ENCODE measurements around the gene FIG4. TPM values are rescaled to one million over a fixed set of nuclear protein-coding genes. Genes with fewer than 3 reads are reported as not detected.

The FIG4 gene
- total and polyA plus RNA-seq, 2 of the 13 experiments (the other 11 are each of a cell fraction or from before 2014, with no cell fraction given), result 5.5 to 7.9 TPM

GRCh38 chr6:109690737-109691621 lies at the start of gene FIG4, which contains the start of gene AK9 (continued):
- TF ChIP-seq, protein P1, sequence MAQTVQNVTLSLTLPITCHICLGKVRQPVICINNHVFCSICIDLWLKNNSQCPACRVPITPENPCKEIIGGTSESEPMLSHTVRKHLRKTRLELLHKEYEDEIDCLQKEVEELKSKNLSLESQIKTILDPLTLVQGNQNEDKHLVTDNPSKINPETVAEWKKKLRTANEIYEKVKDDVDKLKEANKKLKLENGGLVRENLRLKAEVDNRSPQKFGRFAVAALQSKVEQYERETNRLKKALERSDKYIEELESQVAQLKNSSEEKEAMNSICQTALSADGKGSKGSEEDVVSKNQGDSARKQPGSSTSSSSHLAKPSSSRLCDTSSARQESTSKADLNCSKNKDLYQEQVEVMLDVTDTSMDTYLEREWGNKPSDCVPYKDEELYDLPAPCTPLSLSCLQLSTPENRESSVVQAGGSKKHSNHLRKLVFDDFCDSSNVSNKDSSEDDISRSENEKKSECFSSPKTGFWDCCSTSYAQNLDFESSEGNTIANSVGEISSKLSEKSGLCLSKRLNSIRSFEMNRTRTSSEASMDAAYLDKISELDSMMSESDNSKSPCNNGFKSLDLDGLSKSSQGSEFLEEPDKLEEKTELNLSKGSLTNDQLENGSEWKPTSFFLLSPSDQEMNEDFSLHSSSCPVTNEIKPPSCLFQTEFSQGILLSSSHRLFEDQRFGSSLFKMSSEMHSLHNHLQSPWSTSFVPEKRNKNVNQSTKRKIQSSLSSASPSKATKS (CRISPR knock-in tag; IDR thresholded peaks at IDR 0.05), result no peak
- TF ChIP-seq BRCA1 (CRISPR knock-in tag; IDR thresholded peaks at IDR 0.05) (no peak), HNRNPK (IDR thresholded peaks at IDR 0.05; ENCODE audit: low read depth, low read length, poor library complexity, severe bottlenecking) (no peak), JUNB (CRISPR knock-in tag; IDR thresholded peaks at IDR 0.05; ENCODE audit: borderline replicate concordance) (no peak), ZXDC (CRISPR knock-in tag; IDR thresholded peaks at IDR 0.05) (no peak), THAP9 (CRISPR knock-in tag; IDR thresholded peaks at IDR 0.05; ENCODE audit: borderline replicate concordance) (peak; percentile 54; the same call in 1 of the 2 replicates), ZNF274 (CRISPR knock-in tag; IDR thresholded peaks at IDR 0.05) (peak; percentile 65), CEBPZ (IDR thresholded peaks at IDR 0.05; ENCODE audit: low read length) (no peak), POGZ (CRISPR knock-in tag; IDR thresholded peaks at IDR 0.05) (peak; percentile 66; the same call in 1 of the 2 replicates), ZNF83 (CRISPR knock-in tag; IDR thresholded peaks at IDR 0.05; ENCODE audit: borderline replicate concordance) (no peak), SIN3B (IDR thresholded peaks at IDR 0.05; ENCODE audit: low read length) (no peak), KLF11 (CRISPR knock-in tag; IDR thresholded peaks at IDR 0.05) (no peak), NFE2L1 (CRISPR knock-in tag; IDR thresholded peaks at IDR 0.05; ENCODE audit: borderline replicate concordance) (no peak)
- TF ChIP-seq, protein P2, sequence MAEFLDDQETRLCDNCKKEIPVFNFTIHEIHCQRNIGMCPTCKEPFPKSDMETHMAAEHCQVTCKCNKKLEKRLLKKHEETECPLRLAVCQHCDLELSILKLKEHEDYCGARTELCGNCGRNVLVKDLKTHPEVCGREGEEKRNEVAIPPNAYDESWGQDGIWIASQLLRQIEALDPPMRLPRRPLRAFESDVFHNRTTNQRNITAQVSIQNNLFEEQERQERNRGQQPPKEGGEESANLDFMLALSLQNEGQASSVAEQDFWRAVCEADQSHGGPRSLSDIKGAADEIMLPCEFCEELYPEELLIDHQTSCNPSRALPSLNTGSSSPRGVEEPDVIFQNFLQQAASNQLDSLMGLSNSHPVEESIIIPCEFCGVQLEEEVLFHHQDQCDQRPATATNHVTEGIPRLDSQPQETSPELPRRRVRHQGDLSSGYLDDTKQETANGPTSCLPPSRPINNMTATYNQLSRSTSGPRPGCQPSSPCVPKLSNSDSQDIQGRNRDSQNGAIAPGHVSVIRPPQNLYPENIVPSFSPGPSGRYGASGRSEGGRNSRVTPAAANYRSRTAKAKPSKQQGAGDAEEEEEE (CRISPR knock-in tag; IDR thresholded peaks at IDR 0.05; ENCODE audit: borderline replicate concordance), result 0 out of 2 replicates have a peak, but pooled peaks have one; percentile 33

Data from HepG2 (cell line).